ENCODE results near the gene FAM118A. TPM values are rescaled to one million over a fixed set of nuclear protein-coding genes. Genes with fewer than 3 reads are reported as not detected.

Gene FAM118A
- total and polyA plus RNA-seq, 11 donors, result 4.0 to 46.8 (median 15.0) TPM

GRCh38 chr22:45295492-45295891 is 14.2 kb upstream of the FAM118A start:
- Histone ChIP-seq H3K4me3 (no peak overlapping the region), H3K4me1 (peaks cover 0 to 21% (median 0%) of the 10 kb centered on the region in 12 donors), H3K36me3 (no peaks in the 10 kb centered on the region), H3K9me3 (no peaks in the 10 kb centered on the region), H3K27ac (no peak overlapping the region), H3K27me3 (peaks cover 0 to 5% (median 0%) of the 10 kb centered on the region in 9 donors)
- no peak for TF ChIP-seq CTCF (IDR thresholded peaks at IDR 0.05)
- no peak for TF ChIP-seq POLR2A (IDR thresholded peaks at IDR 0.05)
- WGBS, 4 donors, result 84 to 95% (median 85%) methylated on average over 9 of the region's 9 CpGs
- intact Hi-C loops (cut with DNase I), result no loop called here
- DNase-seq, result no peak
- no peak for ATAC-seq

GRCh38 chr22:45296628-45297297 is 13.0 kb upstream of the FAM118A start:
- intact Hi-C loops (cut with DNase I), result no loop called here
- Histone ChIP-seq H3K4me3 (no peak overlapping the region), H3K27ac (peak overlapping the region in 1 of 12 donors; percentile 66), H3K36me3 (no peaks in the 10 kb centered on the region), H3K27me3 (no peaks in the 10 kb centered on the region), H3K4me1 (peaks cover 0 to 17% (median 0%) of the 10 kb centered on the region in 12 donors), H3K9me3 (no peaks in the 10 kb centered on the region)
- 57 to 87% (median 74%) methylated on average over 11 to 13 of the region's 13 CpGs for WGBS, 4 donors
- DNase-seq (no peak), ATAC-seq (no peak)
- no peak for TF ChIP-seq POLR2A (IDR thresholded peaks at IDR 0.05)
- TF ChIP-seq CTCF (IDR thresholded peaks at IDR 0.05), result no peak

- H3K4me3 ChIP-seq, result no peak overlapping the region
- H3K9me3 ChIP-seq, result no peaks in the 10 kb centered on the region
- no peaks in the 10 kb centered on the region for H3K27me3 ChIP-seq
- TF ChIP-seq POLR2A (IDR thresholded peaks at IDR 0.05) (no peak), CTCF (IDR thresholded peaks at IDR 0.05) (no peak)
- 62 to 68% (median 65%) methylated on average over 11 to 15 of the region's 15 CpGs for WGBS, 4 donors
- intact Hi-C loops (cut with DNase I), result no loop called here
- DNase-seq, result no peak
- peaks cover 0 to 5% (median 0%) of the 10 kb centered on the region in 12 donors for H3K4me1 ChIP-seq
- no peaks in the 10 kb centered on the region for H3K36me3 ChIP-seq
- no peak overlapping the region for H3K27ac ChIP-seq
- no peak for ATAC-seq
These were observed 10.7 kb upstream of the FAM118A start for GRCh38 chr22:45298934-45299505.

- Histone ChIP-seq H3K9me3 (no peaks in the 10 kb centered on the region), H3K36me3 (no peaks in the 10 kb centered on the region), H3K27me3 (no peaks in the 10 kb centered on the region), H3K27ac (no peak overlapping the region), H3K4me3 (no peak overlapping the region), H3K4me1 (no peaks in the 10 kb centered on the region)
- ATAC-seq, result no peak
- no peak for TF ChIP-seq POLR2A (IDR thresholded peaks at IDR 0.05)
- no peak for TF ChIP-seq CTCF (IDR thresholded peaks at IDR 0.05)
- no peak for DNase-seq
- intact Hi-C loops (cut with DNase I), result no loop called here
- 77 to 84% (median 78%) methylated on average over 8 of the region's 8 CpGs for WGBS, 4 donors
These were observed 7.0 kb upstream of the FAM118A start for GRCh38 chr22:45302751-45303150.
